ENCODE data around the gene SDK2. TPM values are rescaled to one million over a fixed set of nuclear protein-coding genes. Genes with fewer than 3 reads are reported as not detected.
A peak's percentile ranks its signal among the peaks of the same experiment; 100 is the strongest.

The SDK2 gene
- total RNA-seq, 1 donor from 2014 or later: 11.2 TPM

- no peak for FAIRE-seq
Measured at GRCh38 chr17:73647301-73647695, 3.1 kb upstream of the SDK2 start.

GRCh38 chr17:73646409-73647300 is 2.4 kb upstream of the SDK2 start:
- Histone ChIP-seq H3K36me3 (ENCODE audit: insufficient read depth, low read length) (no peaks in the 10 kb centered on the region), H3K4me1 (ENCODE audit: insufficient read depth, low read length) (peaks cover 8% of the 10 kb centered on the region), H3K9ac (ENCODE audit: low read length) (no peak overlapping the region), H3K4me3 (ENCODE audit: insufficient read depth, low read depth, low read length) (no peak overlapping the region), H2AFZ (ENCODE audit: low read depth, low read length) (no peak overlapping the region), H4K20me1 (ENCODE audit: insufficient read depth, low read length) (peaks cover 6% of the 10 kb centered on the region), H3K79me2 (ENCODE audit: insufficient read depth, low read length) (no peaks in the 10 kb centered on the region), H3K27ac (ENCODE audit: low read depth, low read length) (no peak overlapping the region), H3K9me3 (ENCODE audit: insufficient read depth, low read depth, low read length) (no peaks in the 10 kb centered on the region), H3K27me3 (ENCODE audit: insufficient read depth, low read length) (peaks cover 23% of the 10 kb centered on the region), H3K4me2 (ENCODE audit: low read length) (no peak overlapping the region)
- TF ChIP-seq CTCF (IDR thresholded peaks at IDR 0.05; ENCODE audit: insufficient read depth, low read depth, low read length) (peak; percentile 4), EZH2 (IDR thresholded peaks at IDR 0.05; ENCODE audit: insufficient read depth, low read length) (no peak)
- peak overlapping the region; percentile 21 for H3K4me3 Mint-ChIP-seq (ENCODE audit: unreplicated experiment)
- no peaks in the 10 kb centered on the region for H3K9me3 Mint-ChIP-seq (ENCODE audit: unreplicated experiment)
- H3K27ac Mint-ChIP-seq (ENCODE audit: unreplicated experiment): no peak overlapping the region
- no peaks in the 10 kb centered on the region for H3K36me3 Mint-ChIP-seq (ENCODE audit: low read depth, unreplicated experiment)
- no peak for DNase-seq (ENCODE audit: low read depth)
- FAIRE-seq: no peak
- H3K4me1 Mint-ChIP-seq (ENCODE audit: low read depth, unreplicated experiment): peaks cover 6% of the 10 kb centered on the region
- H3K27me3 Mint-ChIP-seq (ENCODE audit: low read depth, unreplicated experiment): peaks cover 48% of the 10 kb centered on the region

More at GRCh38 chr17:73647301-73647695, 3.1 kb upstream of the SDK2 start:
- Histone ChIP-seq H3K9me3 (ENCODE audit: insufficient read depth, low read depth, low read length) (no peaks in the 10 kb centered on the region), H3K27ac (ENCODE audit: low read depth, low read length) (no peak overlapping the region), H3K36me3 (ENCODE audit: insufficient read depth, low read length) (no peaks in the 10 kb centered on the region), H3K4me1 (ENCODE audit: insufficient read depth, low read length) (peaks cover 8% of the 10 kb centered on the region), H4K20me1 (ENCODE audit: insufficient read depth, low read length) (peaks cover 2% of the 10 kb centered on the region), H3K4me3 (ENCODE audit: insufficient read depth, low read depth, low read length) (no peak overlapping the region), H3K9ac (ENCODE audit: low read length) (no peak overlapping the region), H3K4me2 (ENCODE audit: low read length) (no peak overlapping the region), H2AFZ (ENCODE audit: low read depth, low read length) (no peak overlapping the region), H3K27me3 (ENCODE audit: insufficient read depth, low read length) (peaks cover 19% of the 10 kb centered on the region), H3K79me2 (ENCODE audit: insufficient read depth, low read length) (no peaks in the 10 kb centered on the region)
- Mint-ChIP-seq H3K9me3 (ENCODE audit: unreplicated experiment) (no peaks in the 10 kb centered on the region), H3K4me1 (ENCODE audit: low read depth, unreplicated experiment) (peaks cover 1% of the 10 kb centered on the region), H3K36me3 (ENCODE audit: low read depth, unreplicated experiment) (no peaks in the 10 kb centered on the region), H3K27me3 (ENCODE audit: low read depth, unreplicated experiment) (peaks cover 48% of the 10 kb centered on the region), H3K4me3 (ENCODE audit: unreplicated experiment) (no peak overlapping the region), H3K27ac (ENCODE audit: unreplicated experiment) (no peak overlapping the region)
- no peak for TF ChIP-seq EZH2 (IDR thresholded peaks at IDR 0.05; ENCODE audit: insufficient read depth, low read length)
- no peak for TF ChIP-seq CTCF (IDR thresholded peaks at IDR 0.05; ENCODE audit: insufficient read depth, low read depth, low read length)
- DNase-seq (ENCODE audit: low read depth): no peak
